Natural killer cell (primary cell): ENCODE results near the gene ZNF692. TPM values are rescaled to one million over a fixed set of nuclear protein-coding genes. Genes with fewer than 3 reads are reported as not detected.

Source experiments
- ATAC-seq, 3 donors: fragments of 150-1000 bp in 2 of 3; fragments of 200-7000 bp in 1 of 3; cut with Tn5 transposase; 1 replicate in 1 of 3; 2 replicates in 2 of 3; pipeline ENCODE4 v1.10.0; 2021; ENCODE audit warnings: mild to moderate bottlenecking in 2 of 3, moderate library complexity in 2 of 3
- DNase-seq, 2 donors: peaks; one replicate each; pipeline versions ENCODE4 v3.0.0 to v3.0.0-alpha.2; 2013 to 2021; ENCODE audit warnings: mixed read lengths in 1 of 2
- H3K27ac ChIP-seq: one replicate; pipeline ENCODE4 v1.5.1; 2013; ENCODE audit warnings: mild to moderate bottlenecking, low read length
- H3K27me3 ChIP-seq: one replicate; pipeline ENCODE4 v1.6.1; 2013; ENCODE audit warnings: low read length; ENCODE audit not compliant: control insufficient read depth, insufficient read depth
- H3K36me3 ChIP-seq: one replicate; pipeline ENCODE4 v1.6.1; 2013; ENCODE audit warnings: low read length; ENCODE audit not compliant: control insufficient read depth, insufficient read depth
- H3K4me1 ChIP-seq: one replicate; pipeline ENCODE4 v1.6.1; 2013; ENCODE audit warnings: low read length; ENCODE audit not compliant: control insufficient read depth, insufficient read depth
- H3K4me3 ChIP-seq: one replicate; pipeline ENCODE4 v1.5.1; 2013; ENCODE audit warnings: low read length
- H3K9me3 ChIP-seq: one replicate; pipeline ENCODE4 v1.6.1; 2013; ENCODE audit warnings: low read length; ENCODE audit not compliant: control insufficient read depth, insufficient read depth
- H3K27ac Mint-ChIP-seq, 2 donors: one replicate each; pipeline ENCODE4 v1.8.0; 2022; ENCODE audit warnings: mild to moderate bottlenecking in 2 of 2, mixed read lengths in 2 of 2, moderate library complexity in 1 of 2
- H3K27me3 Mint-ChIP-seq, 2 donors: one replicate each; pipeline ENCODE4 v1.8.0; 2022; ENCODE audit warnings: low read depth in 2 of 2, mixed read lengths in 2 of 2
- H3K36me3 Mint-ChIP-seq: one replicate; pipeline ENCODE4 v1.8.0; 2022; ENCODE audit warnings: mixed read lengths
- H3K4me1 Mint-ChIP-seq, 2 donors: one replicate each; pipeline ENCODE4 v1.8.0; 2022; ENCODE audit warnings: mixed read lengths in 2 of 2
- H3K4me3 Mint-ChIP-seq: one replicate; pipeline ENCODE4 v1.8.0; 2022; ENCODE audit warnings: mild to moderate bottlenecking, moderate library complexity, mixed read lengths
- H3K9me3 Mint-ChIP-seq, 2 donors: one replicate each; pipeline ENCODE4 v1.8.0; 2022; ENCODE audit warnings: mixed read lengths in 2 of 2
- CTCF ChIP-seq: fragments of 200-600 bp; IDR thresholded peaks from one replicate; pipeline ENCODE4 v1.8.0; 2022; ENCODE audit warnings: antibody characterized with exemption
- WGBS: methylation state at CpG from one replicate; pipeline ENCODE4 v1.1.7; 2013; ENCODE audit warnings: missing lambda C conversion rate; ENCODE audit not compliant: insufficient coverage; 5-methylcytosine and 5-hydroxymethylcytosine counted together
- intact Hi-C: fragments of 100-400 bp; cut with micrococcal nuclease; formaldehyde crosslinking; loops from one replicate; pipeline ENCODE4 v1.14.2; 2022
- total RNA-seq, 4 donors: library from RNA; stranded (reverse); fragments of 120-200 nt in 1 of 4; gene quantifications; one replicate each; pipeline versions ENCODE4 v1.2.3 to v1.2.4, GENCODE V29; 2013 to 2022

Gene ZNF692
- total RNA-seq, 3 donors from 2014 or later (not counting 1 experiment from before 2014, with no cell fraction given): 50.4 to 58.7 (median 52.3) TPM

GRCh38 chr1:248862695-248862997 is 3.8 kb upstream of the ZNF692 start:
- Mint-ChIP-seq H3K4me3 (peak overlapping the region; percentile 78), H3K27me3 (no peaks in the 10 kb centered on the region), H3K36me3 (no peaks in the 10 kb centered on the region), H3K27ac (peak overlapping the region; percentile 29 to 68), H3K9me3 (no peaks in the 10 kb centered on the region), H3K4me1 (peaks cover 48 to 57% of the 10 kb centered on the region in 2 donors)
- no peak for DNase-seq
- ATAC-seq: no peak
- no peaks in the 10 kb centered on the region for H3K9me3 ChIP-seq
- no peaks in the 10 kb centered on the region for H3K36me3 ChIP-seq
- peak overlapping the region; percentile 67 for H3K27ac ChIP-seq
- no peak for TF ChIP-seq CTCF
- WGBS: 17% methylated on average over 4 of the region's 4 CpGs
- H3K4me3 ChIP-seq: peak overlapping the region; percentile 77
- peaks cover 32% of the 10 kb centered on the region for H3K4me1 ChIP-seq
- H3K27me3 ChIP-seq: no peaks in the 10 kb centered on the region
- intact Hi-C loops: no loop called here

- H3K27me3 Mint-ChIP-seq: no peaks in the 10 kb centered on the region
- Histone ChIP-seq H3K9me3 (no peaks in the 10 kb centered on the region), H3K4me3 (no peak overlapping the region), H3K4me1 (peaks cover 41% of the 10 kb centered on the region), H3K27ac (no peak overlapping the region), H3K36me3 (no peaks in the 10 kb centered on the region), H3K27me3 (no peaks in the 10 kb centered on the region)
- H3K27ac Mint-ChIP-seq: peak overlapping the region; percentile 29 to 46
- peaks cover 48 to 61% of the 10 kb centered on the region in 2 donors for H3K4me1 Mint-ChIP-seq
- H3K36me3 Mint-ChIP-seq: no peaks in the 10 kb centered on the region
- no peak for TF ChIP-seq CTCF
- ATAC-seq (no peak), DNase-seq (no peak)
- peak overlapping the region; percentile 11 for H3K4me3 Mint-ChIP-seq
- H3K9me3 Mint-ChIP-seq: no peaks in the 10 kb centered on the region
- 100% methylated on average over 1 of the region's 2 CpGs for WGBS
- intact Hi-C loops: no loop called here
These were observed 2.7 kb upstream of the ZNF692 start for GRCh38 chr1:248861616-248862015.

- peaks cover 57% of the 10 kb centered on the region for H3K4me1 ChIP-seq
- no peak for ATAC-seq
- H3K4me3 ChIP-seq: no peak overlapping the region
- Mint-ChIP-seq H3K4me3 (peak overlapping the region; percentile 86), H3K27me3 (no peaks in the 10 kb centered on the region), H3K36me3 (no peaks in the 10 kb centered on the region), H3K4me1 (peaks cover 48 to 61% of the 10 kb centered on the region in 2 donors), H3K27ac (peak overlapping the region; percentile 90 to 94), H3K9me3 (no peaks in the 10 kb centered on the region)
- WGBS: 98% methylated on average over 4 of the region's 4 CpGs
- H3K9me3 ChIP-seq: no peaks in the 10 kb centered on the region
- DNase-seq: no peak
- H3K27ac ChIP-seq: peak overlapping the region; percentile 92
- no peaks in the 10 kb centered on the region for H3K27me3 ChIP-seq
- TF ChIP-seq CTCF: no peak
- peaks cover 3% of the 10 kb centered on the region for H3K36me3 ChIP-seq
- intact Hi-C loops: no loop called here
These were observed 1.1 kb upstream of the ZNF692 start for GRCh38 chr1:248860007-248860406.
